ENCODE measurements around the gene SLC35E4. TPM values are rescaled to one million over a fixed set of nuclear protein-coding genes. Genes with fewer than 3 reads are reported as not detected.

Gene SLC35E4
- polyA plus RNA-seq, 1 experiment = 4.9 TPM

- CTCF ChIA-PET = interaction anchor here (0.5 to 3.2 kb wide), 3 partner anchors 17 to 353 kb away, joined by 4 to 13 read pairs (median 11); partner anchors contain the start of gene PES1
- Histone ChIP-seq H3K27me3 (ENCODE audit: control insufficient read depth, insufficient read depth, low read length) (no peaks in the 10 kb centered on the region), H3K4me3 (ENCODE audit: low read depth, low read length) (peak overlapping the region; percentile 39; the same call in 1 of the 2 replicates), H3K36me3 (ENCODE audit: control insufficient read depth, insufficient read depth, low read length) (no peaks in the 10 kb centered on the region)
- no peak for DNase-seq (ENCODE audit: low read depth)
- POLR2A ChIA-PET = no interaction called here
- TF ChIP-seq CTCF (IDR thresholded peaks at IDR 0.05; ENCODE audit: insufficient read depth, low read depth, low read length) = no peak
Observed at GRCh38 chr22:30607300-30607930, 28.2 kb upstream of the SLC35E4 start.

- no peak for DNase-seq (ENCODE audit: low read depth)
- Histone ChIP-seq H3K4me3 (ENCODE audit: low read depth, low read length) (no peak overlapping the region), H3K36me3 (ENCODE audit: control insufficient read depth, insufficient read depth, low read length) (no peaks in the 10 kb centered on the region), H3K27me3 (ENCODE audit: control insufficient read depth, insufficient read depth, low read length) (no peaks in the 10 kb centered on the region)
- ChIA-PET POLR2A (no interaction called here), CTCF (interaction anchor here (0.5 to 3.2 kb wide), 4 partner anchors 14 to 353 kb away, joined by 3 to 13 read pairs (median 8); partner anchors contain the start of gene PES1)
- no peak for TF ChIP-seq CTCF (IDR thresholded peaks at IDR 0.05; ENCODE audit: insufficient read depth, low read depth, low read length)
Observed at GRCh38 chr22:30607939-30608338, 27.6 kb upstream of the SLC35E4 start.

- Histone ChIP-seq H3K27me3 (ENCODE audit: control insufficient read depth, insufficient read depth, low read length) (no peaks in the 10 kb centered on the region; the same call in 1 of the 2 replicates), H3K4me3 (ENCODE audit: low read depth, low read length) (no peak overlapping the region), H3K36me3 (ENCODE audit: control insufficient read depth, insufficient read depth, low read length) (no peaks in the 10 kb centered on the region)
- TF ChIP-seq CTCF (IDR thresholded peaks at IDR 0.05; ENCODE audit: insufficient read depth, low read depth, low read length) = no peak
- CTCF ChIA-PET = interaction anchor here (0.9 to 1.8 kb wide), 3 partner anchors 17 to 154 kb away, joined by 4 to 8 read pairs (median 5); partner anchors contain the start of gene SLC35E4
- peak; percentile 66 for DNase-seq (ENCODE audit: low read depth)
- POLR2A ChIA-PET = no interaction called here
Observed at GRCh38 chr22:30609260-30610185, 26.1 kb upstream of the SLC35E4 start.

GRCh38 chr22:30610299-30610698, 25.3 kb upstream of the SLC35E4 start:
- ChIA-PET POLR2A (no interaction called here), CTCF (interaction anchor here (1.0 to 1.8 kb wide), 2 partner anchors 16 to 25 kb away, joined by 4 to 8 read pairs; partner anchors contain the start of gene SLC35E4)
- Histone ChIP-seq H3K36me3 (ENCODE audit: control insufficient read depth, insufficient read depth, low read length) (no peaks in the 10 kb centered on the region), H3K4me3 (ENCODE audit: low read depth, low read length) (no peak overlapping the region), H3K27me3 (ENCODE audit: control insufficient read depth, insufficient read depth, low read length) (no peaks in the 10 kb centered on the region; the same call in 1 of the 2 replicates)
- DNase-seq (ENCODE audit: low read depth) = no peak
- no peak for TF ChIP-seq CTCF (IDR thresholded peaks at IDR 0.05; ENCODE audit: insufficient read depth, low read depth, low read length)

- Histone ChIP-seq H3K36me3 (ENCODE audit: control insufficient read depth, insufficient read depth, low read length) (no peaks in the 10 kb centered on the region), H3K4me3 (ENCODE audit: low read depth, low read length) (no peak overlapping the region), H3K27me3 (ENCODE audit: control insufficient read depth, insufficient read depth, low read length) (no peaks in the 10 kb centered on the region; the same call in 1 of the 2 replicates)
- TF ChIP-seq CTCF (IDR thresholded peaks at IDR 0.05; ENCODE audit: insufficient read depth, low read depth, low read length) = no peak
- ChIA-PET POLR2A (no interaction called here), CTCF (interaction anchor here (1.7 kb wide), 1 partner anchor 9 kb away, joined by 3 read pairs; no protein-coding TSS in a partner anchor)
- DNase-seq (ENCODE audit: low read depth) = no peak
Observed at GRCh38 chr22:30611197-30611596, 24.4 kb upstream of the SLC35E4 start.

All from BJ (cell line).